H1 (cell line): ENCODE measurements around the gene FXYD5. TPM values are rescaled to one million over a fixed set of nuclear protein-coding genes. Genes with fewer than 3 reads are reported as not detected.

Experiments
- CTCF ChIA-PET: fragments of 300-600 bp; sonication (Branson Sonifier 250); formaldehyde crosslinking; loops from one replicate; lab custom pipeline; 2021; ENCODE audit not compliant: partially characterized antibody; lab: Charles Lee
- POLR2A ChIA-PET: fragments of 300-600 bp; sonication (Branson Sonifier 250); formaldehyde crosslinking; loops from one replicate; lab custom pipeline; 2021; ENCODE audit warnings: inconsistent platforms; ENCODE audit not compliant: partially characterized antibody; lab: Charles Lee
- DNase-seq, 2 experiments: peaks; one replicate each; pipeline versions ENCODE4 v3.0.0 to v3.0.0-alpha.2; 2010 to 2022; ENCODE audit warnings: low spot score in 2 of 2, low read depth in 1 of 2, mixed read lengths in 1 of 2
- FAIRE-seq: peaks from 2 replicates; lab custom pipeline; 2011; peaks lifted over from hg19 to GRCh38; lab: Jason Lieb, UNC
- H2AFZ ChIP-seq: 2 replicates; pipeline ENCODE4 v1.8.1; 2012; ENCODE audit warnings: low read length, inconsistent platforms
- H2AK5ac ChIP-seq: 2 replicates; pipeline ENCODE4 v1.6.1; 2013; ENCODE audit warnings: low read depth, low read length
- H2BK120ac ChIP-seq: replicated peaks from 2 replicates; pipeline ENCODE3; 2013; ENCODE audit warnings: low read depth, low read length, inconsistent platforms
- H2BK12ac ChIP-seq: 2 replicates; pipeline ENCODE4 v1.6.1; 2013; ENCODE audit warnings: low read depth, low read length
- H2BK15ac ChIP-seq: 2 replicates; pipeline ENCODE4 v1.6.1; 2013; ENCODE audit warnings: low read length
- H2BK20ac ChIP-seq: 2 replicates; pipeline ENCODE4 v1.6.1; 2013; ENCODE audit warnings: low read length
- H2BK5ac ChIP-seq: 2 replicates; pipeline ENCODE4 v1.6.1; 2013; ENCODE audit warnings: low read depth, low read length
- H3K14ac ChIP-seq: 2 replicates; pipeline ENCODE4 v1.6.1; 2013; ENCODE audit warnings: inconsistent platforms; ENCODE audit not compliant: insufficient read length
- H3K18ac ChIP-seq: 2 replicates; pipeline ENCODE4 v1.6.1; 2013; ENCODE audit warnings: low read length; ENCODE audit errors: extremely low read depth
- H3K23ac ChIP-seq: 2 replicates; pipeline ENCODE4 v1.6.1; 2013; ENCODE audit warnings: inconsistent platforms; ENCODE audit not compliant: insufficient read length
- H3K23me2 ChIP-seq: 2 replicates; pipeline ENCODE4 v1.6.1; 2013; ENCODE audit warnings: low read depth, low read length
- H3K27ac ChIP-seq: 2 replicates; pipeline ENCODE4 v1.6.1; 2011; ENCODE audit warnings: low read depth, low read length, inconsistent platforms
- H3K27me3 ChIP-seq, 4 experiments: replicated peaks in 1 of 4; 1 replicate in 1 of 4; 2 replicates in 3 of 4; pipeline versions ENCODE4 v1.6.1 to v1.8.1; 2011 to 2013; ENCODE audit warnings: low read length in 3 of 4, mild to moderate bottlenecking in 3 of 4, inconsistent platforms in 2 of 4, mixed read lengths in 2 of 4, moderate library complexity in 1 of 4; ENCODE audit not compliant: control insufficient read depth in 3 of 4, insufficient read depth in 3 of 4; ENCODE audit errors: extremely low read depth in 1 of 4
- H3K36me3 ChIP-seq, 4 experiments: 2 replicates each; pipeline versions ENCODE4 v1.6.1 to v1.8.1; 2011 to 2013; ENCODE audit warnings: mild to moderate bottlenecking in 4 of 4, low read length in 3 of 4, moderate library complexity in 2 of 4, control low read depth in 1 of 4, inconsistent platforms in 1 of 4; ENCODE audit not compliant: insufficient read depth in 4 of 4, control insufficient read depth in 2 of 4
- H3K4ac ChIP-seq: replicated peaks from 2 replicates; pipeline ENCODE3; 2013; ENCODE audit warnings: low read length, low read depth, mixed read lengths, inconsistent platforms; ENCODE audit not compliant: insufficient read length
- H3K4me1 ChIP-seq, 4 experiments: replicated peaks in 1 of 4; 1 replicate in 1 of 4; 2 replicates in 3 of 4; pipeline versions ENCODE4 v1.6.1 to v1.8.1; 2011 to 2013; ENCODE audit warnings: low read length in 3 of 4, inconsistent platforms in 2 of 4, mixed read lengths in 1 of 4; ENCODE audit not compliant: insufficient read depth in 4 of 4, control insufficient read depth in 3 of 4
- H3K4me2 ChIP-seq, 2 experiments: 2 replicates each; pipeline versions ENCODE4 v1.6.1 to v1.8.1; 2011 to 2013; ENCODE audit warnings: low read depth in 2 of 2, low read length in 2 of 2, control low read depth in 1 of 2, inconsistent platforms in 1 of 2, mild to moderate bottlenecking in 1 of 2; ENCODE audit not compliant: insufficient read depth in 1 of 2
- H3K4me3 ChIP-seq, 4 experiments: fragments of 200-600, 300-600 bp in 1 of 4; sonication (generic), shearing (Covaris generic), sonication (Bioruptor Twin) in 1 of 4; 2 replicates each; pipeline versions ENCODE4 v1.5.1 to v1.8.1; 2011 to 2016; ENCODE audit warnings: low read length in 4 of 4, low read depth in 3 of 4, control low read depth in 2 of 4, inconsistent platforms in 2 of 4, mild to moderate bottlenecking in 2 of 4, mixed read lengths in 1 of 4, moderate library complexity in 1 of 4; ENCODE audit not compliant: insufficient read depth in 2 of 4; ENCODE audit errors: extremely low read depth in 1 of 4
- H3K56ac ChIP-seq: replicated peaks from 2 replicates; pipeline ENCODE3; 2013; ENCODE audit warnings: low read depth, mild to moderate bottlenecking, mixed read lengths, low read length, inconsistent platforms; ENCODE audit not compliant: insufficient read length
- H3K79me1 ChIP-seq: 2 replicates; pipeline ENCODE4 v1.6.1; 2013; ENCODE audit warnings: low read depth, low read length, control low read depth
- H3K79me2 ChIP-seq, 2 experiments: 2 replicates each; pipeline versions ENCODE4 v1.6.1 to v1.8.1; 2012 to 2013; ENCODE audit warnings: low read length in 2 of 2, mild to moderate bottlenecking in 2 of 2, inconsistent platforms in 1 of 2; ENCODE audit not compliant: insufficient read depth in 2 of 2, control insufficient read depth in 1 of 2
- H3K9ac ChIP-seq, 4 experiments: replicated peaks in 1 of 4; 1 replicate in 1 of 4; 2 replicates in 3 of 4; pipeline versions ENCODE4 v1.6.1 to v1.8.1; 2011 to 2013; ENCODE audit warnings: low read depth in 3 of 4, low read length in 3 of 4, control low read depth in 2 of 4, mild to moderate bottlenecking in 2 of 4, moderate library complexity in 2 of 4, inconsistent platforms in 1 of 4; ENCODE audit errors: extremely low read depth in 1 of 4
- H3K9me3 ChIP-seq, 2 experiments: 2 replicates each; pipeline versions ENCODE4 v1.6.1 to v1.8.1; 2012 to 2013; ENCODE audit warnings: mild to moderate bottlenecking in 2 of 2, moderate library complexity in 2 of 2, control low read depth in 1 of 2, inconsistent platforms in 1 of 2, low read depth in 1 of 2, low read length in 1 of 2, mixed read lengths in 1 of 2; ENCODE audit not compliant: insufficient read depth in 2 of 2
- H4K20me1 ChIP-seq, 2 experiments: replicated peaks in 1 of 2; 2 replicates each; pipeline versions ENCODE3 to v1.8.1; 2011 to 2013; ENCODE audit warnings: inconsistent platforms in 2 of 2, low read length in 2 of 2, mild to moderate bottlenecking in 1 of 2; ENCODE audit not compliant: insufficient read depth in 2 of 2, control insufficient read depth in 1 of 2
- H4K5ac ChIP-seq: 2 replicates; pipeline ENCODE4 v1.6.1; 2013; ENCODE audit warnings: low read length, low read depth, mixed read lengths, inconsistent platforms; ENCODE audit not compliant: insufficient read length
- H4K8ac ChIP-seq: 2 replicates; pipeline ENCODE4 v1.8.0; 2013; ENCODE audit warnings: mild to moderate bottlenecking, moderate library complexity, low read length, inconsistent platforms; ENCODE audit not compliant: insufficient read depth; ENCODE audit errors: extremely low read depth
- H4K91ac ChIP-seq: replicated peaks from 2 replicates; pipeline ENCODE3; 2013; ENCODE audit warnings: low read length, mixed read lengths, inconsistent platforms; ENCODE audit not compliant: insufficient read length
- CBX5 ChIP-seq: fragments of 300-800, 300-1000 bp; sonication (generic); IDR thresholded peaks from 2 replicates; pipeline ENCODE4 v1.7.1; 2016; ENCODE audit warnings: antibody characterized with exemption, low read length, low read depth
- CHD2 ChIP-seq: IDR thresholded peaks from 2 replicates; pipeline ENCODE4 v1.6.1; 2012; ENCODE audit warnings: low read length, improper control_type of control experiment
- EP300 ChIP-seq, 2 experiments: IDR thresholded peaks; 1 replicate in 1 of 2; 2 replicates in 1 of 2; pipeline ENCODE4 v1.6.1; 2011 to 2012; ENCODE audit warnings: low read depth in 2 of 2, low read length in 2 of 2, mild to moderate bottlenecking in 2 of 2, borderline replicate concordance in 1 of 2, inconsistent platforms in 1 of 2, moderate library complexity in 1 of 2
- HDAC2 ChIP-seq, 2 experiments: fragments of 300-600 bp in 1 of 2; sonication (generic) in 1 of 2; IDR thresholded peaks; 2 replicates each; pipeline ENCODE4 v1.6.1; 2011 to 2012; ENCODE audit warnings: low read depth in 2 of 2, low read length in 2 of 2, mild to moderate bottlenecking in 2 of 2, moderate library complexity in 2 of 2, borderline replicate concordance in 1 of 2, inconsistent platforms in 1 of 2
- RXRA ChIP-seq: IDR thresholded peaks from 2 replicates; pipeline ENCODE4 v1.6.1; 2011; ENCODE audit warnings: low read depth, mild to moderate bottlenecking, low read length, moderate library complexity; ENCODE audit not compliant: insufficient read depth
- TAF1 ChIP-seq: IDR thresholded peaks from 2 replicates; pipeline ENCODE4 v1.6.1; 2011; ENCODE audit warnings: mild to moderate bottlenecking, low read depth, low read length
- WGBS, 2 experiments: shearing (Covaris generic) in 1 of 2; methylation state at CpG; one replicate each; pipeline versions ENCODE4 v1.1.6 to v1.1.7; 2013 to 2015; ENCODE audit warnings: low lambda C conversion rate in 2 of 2, mixed read lengths in 2 of 2, inconsistent platforms in 1 of 2, low coverage in 1 of 2, missing lambda C conversion rate in 1 of 2; ENCODE audit not compliant: insufficient replicate concordance in 2 of 2, insufficient coverage in 1 of 2, insufficient read length in 1 of 2; ENCODE audit errors: extremely low coverage in 1 of 2, missing lambda C conversion rate in 1 of 2; 5-methylcytosine and 5-hydroxymethylcytosine counted together
- polyA plus RNA-seq, 7 experiments: library from polyadenylated mRNA; depleted of rRNA in 3 of 7; stranded (reverse) in 5 of 7; unstranded in 2 of 7; fragments of >200 nt in 5 of 7; fragments of 200-250 nt in 2 of 7; gene quantifications; 1 replicate in 5 of 7; 2 replicates in 1 of 7; 4 replicates in 1 of 7; pipeline versions ENCODE4 v1.2.1 to v1.2.3, GENCODE V29; 2011 to 2013; ENCODE audit warnings: missing spikeins in 2 of 7, mixed read lengths in 2 of 7
- total RNA-seq: library from RNA; stranded (reverse); fragmentation: NEBNext Ultra II Directional; extraction: Animal tissue kit (Norgen Biotek cat#: 25700); gene quantifications from 2 replicates; pipeline ENCODE4 v1.2.1, GENCODE V29; 2021
- TF ChIP-seq, protein P1 (sequence below): IDR thresholded peaks from 2 replicates; pipeline ENCODE4 v1.6.1; 2011; ENCODE audit warnings: low read depth, mild to moderate bottlenecking, low read length; ENCODE audit not compliant: insufficient read depth
- TF ChIP-seq, protein P2 (sequence below): IDR thresholded peaks from 2 replicates; pipeline ENCODE4 v1.6.1; 2012; ENCODE audit warnings: inconsistent platforms

Gene FXYD5
- total and polyA plus RNA-seq, 2 of the 8 experiments (the other 6 are each of a cell fraction or from before 2014, with no cell fraction given) = 99.0 to 191 TPM

DNA sequence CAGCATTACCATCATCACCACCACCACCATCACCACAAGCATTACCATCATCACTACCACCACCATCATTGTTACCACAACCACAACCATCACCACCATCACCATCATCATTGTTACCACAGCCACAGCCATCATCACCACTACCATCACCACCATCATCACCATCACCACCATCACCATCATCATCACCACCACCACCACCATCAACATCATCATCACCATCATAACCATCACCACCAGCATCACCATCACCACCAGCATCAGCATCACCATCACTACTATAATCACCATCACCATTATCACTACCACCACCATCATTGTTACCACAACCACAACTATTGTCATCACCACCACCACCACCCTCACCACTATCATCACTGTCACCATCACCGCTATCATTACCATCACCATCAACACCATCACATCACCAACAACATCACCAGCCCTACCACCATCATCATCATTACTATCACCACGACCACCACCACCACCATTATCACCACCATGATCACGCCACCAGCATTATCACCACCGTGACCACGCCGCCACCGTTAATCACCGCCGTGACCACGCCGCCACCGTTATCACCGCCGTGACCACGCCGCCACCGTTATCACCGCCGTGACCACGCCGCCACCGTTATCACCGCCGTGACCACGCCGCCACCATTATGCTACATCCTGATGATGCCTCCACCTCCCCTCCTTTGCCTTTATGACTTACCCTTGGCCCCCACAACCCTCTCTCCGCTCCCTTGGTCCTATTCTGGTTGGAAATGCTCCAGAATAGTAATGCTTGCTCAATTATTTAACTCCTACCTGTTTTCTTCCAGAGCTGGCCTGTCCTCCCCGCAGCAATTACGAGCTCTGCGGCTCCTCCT lies 48.9 kb upstream of the FXYD5 start:
- Histone ChIP-seq H4K5ac (no peak overlapping the region), H3K4me2 (no peak overlapping the region), H2BK12ac (peak overlapping the region; percentile 60; the same call in 1 of the 2 replicates), H4K8ac (no peak overlapping the region; the same call in 1 of the 2 replicates), H4K20me1 (peaks cover 0 to 7% of the 10 kb centered on the region in 2 experiments), H3K23me2 (peaks cover 7% of the 10 kb centered on the region; the same call in 1 of the 2 replicates), H3K27me3 (no peaks in the 10 kb centered on the region; a peak in 1 of 7 replicates), H2AK5ac (peak overlapping the region; percentile 95), H3K14ac (no peak overlapping the region), H3K9me3 (no peaks in the 10 kb centered on the region), H3K79me1 (no peaks in the 10 kb centered on the region), H3K4me1 (peaks cover 0 to 5% (median 1%) of the 10 kb centered on the region in 4 experiments; a peak in 3 of 7 replicates), H2BK120ac (no peak overlapping the region), H4K91ac (no peak overlapping the region), H3K4ac (no peak overlapping the region), H2BK15ac (no peak overlapping the region), H2BK20ac (no peak overlapping the region), H3K79me2 (no peaks in the 10 kb centered on the region), H3K56ac (peak overlapping the region; percentile 69), H3K4me3 (no peak overlapping the region), H2BK5ac (peak overlapping the region; percentile 66; the same call in 1 of the 2 replicates), H3K27ac (no peak overlapping the region), H3K36me3 (no peaks in the 10 kb centered on the region), H3K23ac (no peak overlapping the region), H3K9ac (no peak overlapping the region), H3K18ac (no peak overlapping the region), H2AFZ (no peak overlapping the region)
- FAIRE-seq = no peak
- ChIA-PET POLR2A (interaction anchor here (0.7 to 1.7 kb wide), 3 partner anchors 8 to 18 kb away, joined by 3 to 4 read pairs (median 3); no protein-coding TSS in a partner anchor), CTCF (interaction anchor here (1.0 to 1.7 kb wide), 3 partner anchors 10 to 61 kb away, joined by 5 to 7 read pairs (median 5); partner anchors contain the start of genes FXYD3 and LGI4)
- TF ChIP-seq HDAC2 (IDR thresholded peaks at IDR 0.05; ENCODE audit: borderline replicate concordance in 1 of 2, low read depth in 2 of 2, low read length in 2 of 2) = no peak
- TF ChIP-seq, protein P1, sequence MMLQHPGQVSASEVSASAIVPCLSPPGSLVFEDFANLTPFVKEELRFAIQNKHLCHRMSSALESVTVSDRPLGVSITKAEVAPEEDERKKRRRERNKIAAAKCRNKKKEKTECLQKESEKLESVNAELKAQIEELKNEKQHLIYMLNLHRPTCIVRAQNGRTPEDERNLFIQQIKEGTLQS = no peak
- TF ChIP-seq EP300 (IDR thresholded peaks at IDR 0.05; ENCODE audit: borderline replicate concordance in 1 of 2, low read depth in 2 of 2, low read length in 2 of 2) = no peak
- TF ChIP-seq, protein P2, sequence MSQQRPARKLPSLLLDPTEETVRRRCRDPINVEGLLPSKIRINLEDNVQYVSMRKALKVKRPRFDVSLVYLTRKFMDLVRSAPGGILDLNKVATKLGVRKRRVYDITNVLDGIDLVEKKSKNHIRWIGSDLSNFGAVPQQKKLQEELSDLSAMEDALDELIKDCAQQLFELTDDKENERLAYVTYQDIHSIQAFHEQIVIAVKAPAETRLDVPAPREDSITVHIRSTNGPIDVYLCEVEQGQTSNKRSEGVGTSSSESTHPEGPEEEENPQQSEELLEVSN = no peak
- TF ChIP-seq CHD2 = no peak
- no peak for TF ChIP-seq RXRA
- TF ChIP-seq TAF1 = no peak
- no peak for TF ChIP-seq CBX5
- WGBS, 2 experiments = 73% methylated on average over 15 of the region's 30 CpGs; no CpG with 5 or more reads in 1 of the 2 experiments
- no peak for DNase-seq
